CD4-positive, alpha-beta memory T cell (primary cell): ENCODE results near the gene TNNT1. TPM values are rescaled to one million over a fixed set of nuclear protein-coding genes. Genes with fewer than 3 reads are reported as not detected.

Source experiments
- CTCF ChIA-PET: fragments of 350-600 bp; sonication (Branson Sonifier 250); formaldehyde crosslinking; loops from one replicate; lab custom pipeline; 2021; ENCODE audit warnings: inconsistent platforms; ENCODE audit not compliant: partially characterized antibody; lab: Charles Lee
- POLR2A ChIA-PET: fragments of 350-600 bp; sonication (Branson Sonifier 250); formaldehyde crosslinking; loops from one replicate; lab custom pipeline; 2021; ENCODE audit not compliant: partially characterized antibody; lab: Charles Lee
- DNase-seq, 5 donors: peaks; one replicate each; pipeline versions ENCODE4 v3.0.0 to v3.0.0-alpha.2; 2020 to 2022; ENCODE audit warnings: mixed read lengths in 1 of 5
- H3K27ac ChIP-seq: one replicate; pipeline ENCODE4 v1.7.0; 2013; ENCODE audit warnings: low read depth, low read length
- H3K27me3 ChIP-seq: 2 replicates; pipeline ENCODE4 v1.7.0; 2013; ENCODE audit warnings: mild to moderate bottlenecking, low read length, moderate library complexity; ENCODE audit not compliant: insufficient read depth
- H3K36me3 ChIP-seq: 2 replicates; pipeline ENCODE4 v1.7.0; 2013; ENCODE audit warnings: mild to moderate bottlenecking, low read length, moderate library complexity; ENCODE audit not compliant: insufficient read depth
- H3K4me1 ChIP-seq: 2 replicates; pipeline ENCODE4 v1.7.0; 2013; ENCODE audit warnings: mild to moderate bottlenecking, low read length, moderate library complexity; ENCODE audit not compliant: insufficient read depth
- H3K4me3 ChIP-seq, 2 donors: one replicate each; pipeline ENCODE4 v1.7.0; 2013; ENCODE audit warnings: low read length in 2 of 2, mild to moderate bottlenecking in 1 of 2
- H3K9me3 ChIP-seq, 2 donors: one replicate each; pipeline ENCODE4 v1.7.0; 2013; ENCODE audit warnings: low read length in 2 of 2, control low read depth in 1 of 2; ENCODE audit not compliant: control insufficient read depth in 1 of 2
- H3K27ac Mint-ChIP-seq, 7 donors: one replicate each; pipeline ENCODE4 v1.8.0; 2020 to 2021; ENCODE audit warnings: mixed read lengths in 7 of 7, mild to moderate bottlenecking in 6 of 7, inconsistent platforms in 3 of 7, moderate library complexity in 3 of 7
- H3K27me3 Mint-ChIP-seq, 2 donors: one replicate each; pipeline ENCODE4 v1.8.0; 2020 to 2021; ENCODE audit warnings: mixed read lengths in 2 of 2
- H3K36me3 Mint-ChIP-seq, 2 donors: one replicate each; pipeline ENCODE4 v1.8.0; 2020 to 2021; ENCODE audit warnings: mixed read lengths in 2 of 2, inconsistent platforms in 1 of 2, mild to moderate bottlenecking in 1 of 2
- H3K4me1 Mint-ChIP-seq, 4 donors: one replicate each; pipeline ENCODE4 v1.8.0; 2020 to 2021; ENCODE audit warnings: mixed read lengths in 4 of 4, mild to moderate bottlenecking in 1 of 4
- H3K4me3 Mint-ChIP-seq, 8 donors: one replicate each; pipeline ENCODE4 v1.8.0; 2020 to 2021; ENCODE audit warnings: mixed read lengths in 8 of 8, mild to moderate bottlenecking in 7 of 8, moderate library complexity in 6 of 8, inconsistent platforms in 3 of 8
- H3K9me3 Mint-ChIP-seq, 8 donors: one replicate each; pipeline ENCODE4 v1.8.0; 2020 to 2021; ENCODE audit warnings: mixed read lengths in 8 of 8, mild to moderate bottlenecking in 5 of 8, inconsistent platforms in 3 of 8, moderate library complexity in 1 of 8
- intact Hi-C: fragments of 100-400 bp; cut with micrococcal nuclease; formaldehyde crosslinking; loops from one replicate; pipeline ENCODE4 v1.15.1; 2023
- polyA plus RNA-seq, 2 donors: library from polyadenylated mRNA; unstranded; fragments of 300-500 nt; fragmentation: Illumina TruSeq; gene quantifications; one replicate each; pipeline ENCODE4 v1.2.3, GENCODE V29; 2021
- total RNA-seq, 2 experiments: library from RNA; stranded (reverse); gene quantifications; one replicate each; pipeline ENCODE4 v1.2.3, GENCODE V29; 2021

The TNNT1 gene
- total and polyA plus RNA-seq, 4 experiments from 2014 or later: not detected

DNA sequence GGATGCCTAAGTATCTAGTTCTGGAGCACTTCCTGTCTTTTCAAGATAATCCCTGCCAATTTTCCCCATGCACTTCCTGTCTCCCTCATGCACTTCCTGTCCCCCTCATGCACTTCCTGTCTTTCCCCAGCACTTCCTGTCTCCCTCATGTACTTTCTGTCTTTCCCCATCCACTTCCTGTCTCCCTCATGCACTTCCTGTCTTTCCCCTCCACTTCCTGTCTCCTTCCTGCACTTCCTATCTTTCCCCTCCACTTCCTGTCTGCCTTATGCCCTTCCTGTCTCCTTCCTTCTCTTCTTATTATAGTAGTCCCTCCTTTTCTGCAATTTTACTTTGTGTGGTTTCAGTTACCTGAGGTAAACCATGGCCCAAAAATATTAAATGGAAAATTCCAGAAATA, 3.0 kb upstream of the TNNT1 start:
- Histone ChIP-seq H3K27ac (no peak overlapping the region), H3K4me3 (no peak overlapping the region), H3K27me3 (peaks cover 6% of the 10 kb centered on the region), H3K9me3 (peaks cover 0 to 5% of the 10 kb centered on the region in 2 donors), H3K36me3 (no peaks in the 10 kb centered on the region), H3K4me1 (peaks cover 13% of the 10 kb centered on the region)
- Mint-ChIP-seq H3K36me3 (no peaks in the 10 kb centered on the region), H3K9me3 (peaks cover 0 to 11% (median 5%) of the 10 kb centered on the region in 8 donors), H3K4me3 (peak overlapping the region in 2 of 8 donors; percentile 29 to 45), H3K27me3 (peaks cover 13 to 22% of the 10 kb centered on the region in 2 donors), H3K27ac (peak overlapping the region; percentile 51 to 90 (median 79)), H3K4me1 (peaks cover 16 to 35% (median 23%) of the 10 kb centered on the region in 4 donors)
- CTCF ChIA-PET: interaction anchor here (2.8 kb wide), 1 partner anchor 11 kb away, joined by 13 read pairs; no protein-coding TSS in a partner anchor
- POLR2A ChIA-PET: no interaction called here
- intact Hi-C loops: no loop called here
- DNase-seq: no peak

- no peak overlapping the region for H3K4me3 Mint-ChIP-seq
- peaks cover 14% of the 10 kb centered on the region for H3K27me3 ChIP-seq
These were observed 1.3 kb downstream of the TNNT1 start for GRCh38 chr19:55147545-55148251.

DNA sequence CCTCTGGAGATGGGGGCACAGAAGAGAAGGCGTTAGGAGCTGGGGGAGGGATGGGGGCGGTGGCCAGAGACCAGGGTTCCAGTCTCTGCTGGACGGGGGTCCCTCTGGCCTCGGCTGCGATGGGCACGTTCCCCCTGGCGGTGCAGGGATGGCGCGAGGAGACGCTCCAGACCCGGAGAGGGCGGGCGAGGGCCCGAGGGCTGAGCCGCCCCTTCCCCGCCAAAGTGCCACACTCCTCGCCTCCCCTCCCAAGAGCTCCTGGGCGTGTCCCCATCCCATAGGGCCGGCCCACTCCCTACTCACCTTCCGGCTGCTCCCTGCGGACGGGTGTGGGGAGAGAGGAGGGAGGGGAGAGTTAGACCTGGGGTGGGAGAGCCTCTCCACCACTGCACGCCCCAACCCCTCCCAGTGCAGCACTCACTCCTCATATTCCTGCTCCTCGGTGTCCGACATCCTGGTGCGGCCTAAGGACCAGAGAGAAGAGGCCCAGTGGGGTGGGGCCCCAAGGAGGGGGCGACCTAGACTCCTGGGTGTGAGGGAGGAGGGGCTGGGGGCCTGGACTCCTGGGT, 2.2 kb downstream of the TNNT1 start:
- DNase-seq: no peak
- peaks cover 28 to 45% of the 10 kb centered on the region in 2 donors for H3K27me3 Mint-ChIP-seq

More at GRCh38 chr19:55147545-55148251, 1.3 kb downstream of the TNNT1 start:
- POLR2A ChIA-PET: no interaction called here
- Mint-ChIP-seq H3K27me3 (peaks cover 28 to 45% of the 10 kb centered on the region in 2 donors), H3K36me3 (no peaks in the 10 kb centered on the region), H3K4me1 (peaks cover 8 to 18% (median 13%) of the 10 kb centered on the region in 4 donors), H3K9me3 (peaks cover 0 to 11% (median 3%) of the 10 kb centered on the region in 8 donors), H3K27ac (no peak overlapping the region)
- CTCF ChIA-PET: interaction anchor here (1.5 kb wide), 1 partner anchor 356 kb away, joined by 4 read pairs; no protein-coding TSS in a partner anchor
- intact Hi-C loops: no loop called here
- no peak for DNase-seq
- no peak overlapping the region for H3K4me3 ChIP-seq
- H3K9me3 ChIP-seq: peaks cover 0 to 5% of the 10 kb centered on the region in 2 donors
- H3K36me3 ChIP-seq: no peaks in the 10 kb centered on the region
- peaks cover 3% of the 10 kb centered on the region for H3K4me1 ChIP-seq
- no peak overlapping the region for H3K27ac ChIP-seq

DNA sequence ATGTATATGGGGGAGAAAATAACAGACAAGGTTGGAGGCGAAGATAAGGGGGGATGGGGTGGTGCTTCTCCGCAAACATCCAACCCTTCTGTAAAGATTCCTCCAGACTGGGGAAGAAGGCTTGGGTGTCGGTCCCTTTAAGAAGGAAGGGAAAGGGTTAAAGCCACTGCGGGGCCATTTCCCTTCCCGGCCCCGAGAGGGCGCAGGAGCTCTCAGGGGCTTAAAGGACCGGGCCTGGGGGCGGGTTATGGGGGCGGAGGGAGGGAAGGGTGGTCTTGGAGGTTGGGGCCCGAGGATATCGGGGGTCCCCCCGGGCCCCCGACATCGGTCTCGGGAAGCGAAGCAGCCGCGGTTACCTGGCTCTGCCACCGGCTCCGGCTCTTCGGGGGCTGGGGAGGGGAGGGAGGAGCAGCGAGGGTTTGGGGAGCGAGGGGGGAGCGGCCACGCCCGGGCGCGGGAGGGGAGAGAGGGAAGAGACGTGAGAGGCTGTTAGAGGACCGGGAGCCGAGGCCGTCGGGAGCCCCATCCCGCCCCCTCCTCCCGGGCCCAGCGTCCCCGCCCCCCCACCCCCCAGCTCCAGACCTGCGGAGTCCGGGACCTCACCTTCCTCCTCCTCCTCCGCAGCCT, 2.8 kb downstream of the TNNT1 start:
- Histone ChIP-seq H3K36me3 (no peaks in the 10 kb centered on the region), H3K4me1 (peaks cover 3% of the 10 kb centered on the region), H3K27ac (no peak overlapping the region), H3K4me3 (no peak overlapping the region), H3K27me3 (peaks cover 18% of the 10 kb centered on the region), H3K9me3 (no peaks in the 10 kb centered on the region)
- no peak overlapping the region for H3K27ac Mint-ChIP-seq
- no peaks in the 10 kb centered on the region for H3K36me3 Mint-ChIP-seq
- ChIA-PET CTCF (interaction anchor here (1.5 kb wide), 1 partner anchor 358 kb away, joined by 4 read pairs; no protein-coding TSS in a partner anchor), POLR2A (no interaction called here)
- no peaks in the 10 kb centered on the region for H3K9me3 Mint-ChIP-seq
- intact Hi-C loops: no loop called here
- H3K4me1 Mint-ChIP-seq: peaks cover 3 to 6% (median 6%) of the 10 kb centered on the region in 4 donors
- H3K4me3 Mint-ChIP-seq: no peak overlapping the region
- DNase-seq: peak in 2 of 5 donors; percentile 17 to 28
- H3K27me3 Mint-ChIP-seq: peaks cover 29 to 46% of the 10 kb centered on the region in 2 donors

More for the DNA sequence above, 2.2 kb downstream of the TNNT1 start:
- intact Hi-C loops: no loop called here
- peaks cover 0 to under 1% of the 10 kb centered on the region in 2 donors for H3K9me3 ChIP-seq
- H3K27ac ChIP-seq: no peak overlapping the region
- Mint-ChIP-seq H3K4me1 (peaks cover 4 to 12% (median 8%) of the 10 kb centered on the region in 4 donors), H3K4me3 (no peak overlapping the region), H3K27ac (no peak overlapping the region), H3K9me3 (peaks cover 0 to 5% (median under 1%) of the 10 kb centered on the region in 8 donors), H3K36me3 (no peaks in the 10 kb centered on the region)
- peaks cover 3% of the 10 kb centered on the region for H3K4me1 ChIP-seq
- H3K27me3 ChIP-seq: peaks cover 16% of the 10 kb centered on the region
- no peaks in the 10 kb centered on the region for H3K36me3 ChIP-seq
- ChIA-PET POLR2A (no interaction called here), CTCF (interaction anchor here (1.5 kb wide), 1 partner anchor 357 kb away, joined by 4 read pairs; no protein-coding TSS in a partner anchor)
- no peak overlapping the region for H3K4me3 ChIP-seq

- ChIA-PET CTCF (no interaction called here), POLR2A (no interaction called here)
- H3K4me3 Mint-ChIP-seq: peak overlapping the region in 1 of 8 donors; percentile 36
- Histone ChIP-seq H3K4me1 (peaks cover 3% of the 10 kb centered on the region), H3K36me3 (no peaks in the 10 kb centered on the region), H3K9me3 (no peaks in the 10 kb centered on the region), H3K4me3 (no peak overlapping the region), H3K27ac (no peak overlapping the region), H3K27me3 (peaks cover 18% of the 10 kb centered on the region)
- H3K36me3 Mint-ChIP-seq: no peaks in the 10 kb centered on the region
- no peak for DNase-seq
- H3K27ac Mint-ChIP-seq: no peak overlapping the region
- peaks cover 32 to 48% of the 10 kb centered on the region in 2 donors for H3K27me3 Mint-ChIP-seq
- H3K9me3 Mint-ChIP-seq: no peaks in the 10 kb centered on the region
- intact Hi-C loops: no loop called here
- H3K4me1 Mint-ChIP-seq: peaks cover 4 to 8% (median 6%) of the 10 kb centered on the region in 4 donors
These were observed 3.8 kb downstream of the TNNT1 start for GRCh38 chr19:55145232-55145631.

DNA sequence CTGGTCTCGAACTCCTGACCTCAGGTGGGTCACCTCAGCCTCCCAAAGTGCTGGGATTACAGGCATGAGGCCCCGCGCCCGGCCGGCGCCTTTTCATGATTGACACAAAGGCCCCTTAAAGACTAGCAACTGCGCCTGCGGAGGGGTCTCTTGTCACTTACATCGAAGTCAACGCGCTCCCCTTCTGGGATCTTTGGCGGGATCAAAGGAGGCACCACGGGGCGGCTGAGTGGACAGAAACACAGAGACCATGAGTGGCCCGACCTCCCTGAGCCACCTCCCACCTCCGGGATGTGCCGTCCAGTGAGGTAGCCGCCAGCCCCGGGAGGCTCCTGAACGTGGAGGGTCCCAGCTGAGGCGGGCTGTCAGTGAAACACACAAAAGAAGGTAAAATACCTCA, 7.3 kb downstream of the TNNT1 start:
- ChIA-PET POLR2A (interaction anchor here (1.1 to 1.9 kb wide), 4 partner anchors 10 to 362 kb away, joined by 3 to 6 read pairs (median 3); partner anchors contain the start of gene TMEM238), CTCF (interaction anchor here (0.7 to 6.1 kb wide), 28 partner anchors 10 to 661 kb away, joined by 3 to 111 read pairs (median 5); partner anchors contain the start of genes DNAAF3, ISOC2 and TMEM238)
- Histone ChIP-seq H3K4me1 (peaks cover 3% of the 10 kb centered on the region), H3K9me3 (no peaks in the 10 kb centered on the region), H3K36me3 (no peaks in the 10 kb centered on the region), H3K4me3 (no peak overlapping the region), H3K27me3 (peaks cover 18% of the 10 kb centered on the region), H3K27ac (no peak overlapping the region)
- peaks cover 34% of the 10 kb centered on the region in 2 donors for H3K27me3 Mint-ChIP-seq
- no peaks in the 10 kb centered on the region for H3K9me3 Mint-ChIP-seq
- intact Hi-C loops: loop anchor here (1.0 to 2.0 kb wide), 3 partner anchors 19 to 489 kb away; no protein-coding TSS in a partner anchor
- DNase-seq: no peak
- no peak overlapping the region for H3K27ac Mint-ChIP-seq
- no peaks in the 10 kb centered on the region for H3K36me3 Mint-ChIP-seq
- no peak overlapping the region for H3K4me3 Mint-ChIP-seq
- peaks cover 3 to 6% (median 4%) of the 10 kb centered on the region in 4 donors for H3K4me1 Mint-ChIP-seq
